ENCODE results near the gene VCL. TPM values are rescaled to one million over a fixed set of nuclear protein-coding genes. Genes with fewer than 3 reads are reported as not detected.

The VCL gene
- total and polyA plus RNA-seq, 8 donors: 90.6 to 195 (median 98.2) TPM

DNA sequence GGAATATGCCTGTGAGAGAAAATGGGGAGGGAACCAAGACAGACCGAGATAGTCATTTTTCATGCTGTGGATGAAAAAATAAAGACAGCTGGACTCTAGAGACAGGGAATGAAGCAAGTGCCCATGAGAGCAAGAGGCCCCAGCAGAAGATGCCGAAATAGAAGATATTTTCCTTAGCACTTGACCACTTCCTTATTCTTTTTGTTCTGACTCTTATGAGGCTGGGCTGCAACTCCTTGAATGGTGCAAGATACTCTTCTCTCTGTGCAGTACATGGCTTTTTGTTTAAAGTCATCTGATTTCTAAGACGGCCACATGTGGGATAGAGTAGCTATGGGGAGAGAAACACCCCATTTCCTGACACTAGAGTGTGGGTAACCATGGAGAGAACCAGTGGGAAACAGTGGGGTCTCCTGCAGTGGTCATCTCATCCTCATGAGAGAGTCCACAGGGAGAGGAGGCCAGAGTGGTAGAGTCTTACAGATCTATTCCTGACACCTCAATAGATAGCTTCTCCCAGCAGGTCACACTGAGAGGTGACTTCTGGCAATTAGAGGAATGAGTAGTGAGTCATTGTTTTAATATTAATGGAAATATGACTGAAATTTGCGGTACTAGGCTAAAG, 18.0 kb upstream of the VCL start:
- Histone ChIP-seq H3K9me3 (no peaks in the 10 kb centered on the region), H3K27me3 (no peaks in the 10 kb centered on the region), H3K4me3 (no peak overlapping the region), H3K36me3 (no peaks in the 10 kb centered on the region), H3K4me1 (peaks cover 0 to 24% of the 10 kb centered on the region in 2 donors), H3K27ac (peak overlapping the region in 1 of 2 donors; percentile 81)
- ATAC-seq: peak; percentile 61
- TF ChIP-seq, protein P1, sequence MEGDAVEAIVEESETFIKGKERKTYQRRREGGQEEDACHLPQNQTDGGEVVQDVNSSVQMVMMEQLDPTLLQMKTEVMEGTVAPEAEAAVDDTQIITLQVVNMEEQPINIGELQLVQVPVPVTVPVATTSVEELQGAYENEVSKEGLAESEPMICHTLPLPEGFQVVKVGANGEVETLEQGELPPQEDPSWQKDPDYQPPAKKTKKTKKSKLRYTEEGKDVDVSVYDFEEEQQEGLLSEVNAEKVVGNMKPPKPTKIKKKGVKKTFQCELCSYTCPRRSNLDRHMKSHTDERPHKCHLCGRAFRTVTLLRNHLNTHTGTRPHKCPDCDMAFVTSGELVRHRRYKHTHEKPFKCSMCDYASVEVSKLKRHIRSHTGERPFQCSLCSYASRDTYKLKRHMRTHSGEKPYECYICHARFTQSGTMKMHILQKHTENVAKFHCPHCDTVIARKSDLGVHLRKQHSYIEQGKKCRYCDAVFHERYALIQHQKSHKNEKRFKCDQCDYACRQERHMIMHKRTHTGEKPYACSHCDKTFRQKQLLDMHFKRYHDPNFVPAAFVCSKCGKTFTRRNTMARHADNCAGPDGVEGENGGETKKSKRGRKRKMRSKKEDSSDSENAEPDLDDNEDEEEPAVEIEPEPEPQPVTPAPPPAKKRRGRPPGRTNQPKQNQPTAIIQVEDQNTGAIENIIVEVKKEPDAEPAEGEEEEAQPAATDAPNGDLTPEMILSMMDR (IDR thresholded peaks at IDR 0.05): no peak
- DNase-seq: no peak
- intact Hi-C loops (cut with DNase I): no loop called here

DNA sequence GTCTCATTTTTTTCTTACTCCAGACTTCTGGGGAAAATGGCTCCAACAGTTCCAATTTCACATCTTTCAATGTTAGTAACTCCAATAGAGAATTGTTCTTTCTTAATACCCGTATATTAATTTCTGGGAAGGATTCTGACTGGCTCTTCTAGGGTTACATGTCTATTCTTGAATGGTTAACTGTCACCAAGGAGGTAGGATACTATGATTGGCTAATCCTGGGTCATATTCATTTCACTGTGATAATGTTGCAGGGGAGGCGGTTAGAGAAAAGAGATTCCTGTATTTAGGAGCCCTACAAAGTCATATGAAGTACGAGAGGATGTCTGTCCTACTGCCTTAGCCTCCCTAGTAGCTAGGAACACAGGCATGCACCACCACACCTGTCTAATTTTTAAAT, 16.1 kb upstream of the VCL start:
- no peaks in the 10 kb centered on the region for H3K27me3 ChIP-seq
- ATAC-seq (no peak), DNase-seq (no peak)
- no peak overlapping the region for H3K27ac ChIP-seq
- no peaks in the 10 kb centered on the region for H3K9me3 ChIP-seq
- intact Hi-C loops (cut with DNase I): no loop called here
- H3K4me3 ChIP-seq: no peak overlapping the region
- TF ChIP-seq, protein P1 (IDR thresholded peaks at IDR 0.05): no peak
- peaks cover 0 to 24% of the 10 kb centered on the region in 2 donors for H3K4me1 ChIP-seq
- H3K36me3 ChIP-seq: no peaks in the 10 kb centered on the region

DNA sequence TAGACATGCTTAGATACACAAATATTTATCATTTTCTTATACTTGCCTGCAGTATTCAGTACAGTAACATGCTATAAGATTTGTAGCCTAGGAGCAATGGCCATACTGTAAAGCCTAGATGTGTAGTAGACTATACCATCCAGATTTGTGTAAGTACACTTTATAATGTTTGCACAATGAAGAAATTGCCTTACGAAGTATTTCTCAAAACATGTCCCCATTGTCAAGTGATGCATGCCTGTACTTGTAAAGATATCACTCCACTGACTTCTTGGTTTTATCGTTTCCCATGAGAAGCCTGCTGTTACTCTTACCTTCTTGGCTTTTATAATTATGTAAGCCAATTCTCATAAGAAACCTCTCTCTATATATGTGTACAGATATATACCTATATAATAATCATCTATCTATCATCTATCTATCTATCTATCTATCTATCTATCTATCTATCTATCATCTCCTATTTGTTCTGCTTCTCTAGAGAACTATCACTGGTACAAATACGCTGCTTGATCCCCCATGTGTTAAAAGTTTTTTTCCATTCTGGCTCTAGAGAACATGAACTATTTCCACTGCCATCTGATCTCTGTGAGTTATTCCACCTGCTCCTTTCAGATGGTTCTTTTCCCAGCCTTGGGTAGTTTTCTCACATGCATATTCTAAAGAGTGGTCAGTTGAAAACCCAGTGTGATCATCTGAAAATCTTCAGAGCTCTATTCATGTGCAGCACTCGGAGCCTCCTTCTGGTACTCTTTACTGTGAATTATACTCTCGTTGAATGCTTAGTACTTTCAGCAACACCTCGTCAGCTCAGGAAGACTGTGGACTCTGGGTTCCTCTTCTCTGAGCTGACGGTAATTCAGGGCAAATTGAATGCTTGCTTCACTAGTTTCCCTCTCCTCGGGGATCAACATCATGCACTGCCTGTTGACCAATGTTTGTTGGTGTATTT, 14.5 kb upstream of the VCL start:
- no peak overlapping the region for H3K4me3 ChIP-seq
- no peaks in the 10 kb centered on the region for H3K36me3 ChIP-seq
- TF ChIP-seq, protein P1 (IDR thresholded peaks at IDR 0.05): no peak
- intact Hi-C loops (cut with DNase I): no loop called here
- H3K27me3 ChIP-seq: no peaks in the 10 kb centered on the region
- peaks cover 0 to 24% of the 10 kb centered on the region in 2 donors for H3K4me1 ChIP-seq
- ATAC-seq (peak; percentile 42), DNase-seq (no peak)
- peak overlapping the region in 1 of 2 donors; percentile 45 for H3K27ac ChIP-seq
- H3K9me3 ChIP-seq: no peaks in the 10 kb centered on the region

DNA sequence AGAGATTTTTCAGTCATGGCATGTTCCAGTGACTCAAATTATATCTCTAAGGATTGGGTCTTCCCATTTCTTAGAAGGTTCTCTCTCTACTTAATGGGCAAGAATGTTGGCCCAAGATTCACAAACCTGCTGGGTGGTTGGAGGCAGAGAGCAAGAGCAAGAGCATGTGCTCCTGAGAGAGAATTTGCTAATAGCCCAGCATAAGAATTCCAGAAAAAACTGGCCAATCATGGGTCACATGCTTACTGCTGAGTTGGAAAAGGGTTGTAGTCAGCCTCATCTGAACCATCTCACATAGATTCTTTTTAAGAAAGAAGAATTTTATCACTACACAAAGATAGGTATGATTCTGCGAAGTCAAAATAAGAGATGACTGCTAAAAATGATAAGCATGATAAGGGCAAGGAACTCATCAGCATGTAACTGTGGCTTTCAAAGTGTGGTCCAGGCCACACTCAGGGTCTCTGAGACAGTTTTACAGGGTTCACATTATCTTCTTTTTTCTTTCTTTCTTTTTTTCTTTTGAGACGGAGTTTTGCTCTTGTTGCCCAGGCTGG, 8.2 kb upstream of the VCL start:
- Histone ChIP-seq H3K4me1 (peaks cover 0 to 27% of the 10 kb centered on the region in 2 donors), H3K27ac (no peak overlapping the region), H3K36me3 (no peaks in the 10 kb centered on the region), H3K27me3 (no peaks in the 10 kb centered on the region), H3K9me3 (no peaks in the 10 kb centered on the region), H3K4me3 (no peak overlapping the region)
- intact Hi-C loops (cut with DNase I): no loop called here
- TF ChIP-seq, protein P1 (IDR thresholded peaks at IDR 0.05): no peak
- DNase-seq (no peak), ATAC-seq (no peak)
